Osteoblast (primary cell): ENCODE measurements around the gene SHLD1. TPM values are rescaled to one million over a fixed set of nuclear protein-coding genes. Genes with fewer than 3 reads are reported as not detected.
A peak's percentile ranks its signal among the peaks of the same experiment; 100 is the strongest.
"Not testable (repeated sequence)": the region's sequence is repeated elsewhere in the genome, so short reads cannot be mapped to it uniquely, and the experiment has no call there.

Experiments used
- DNase-seq: peaks from one replicate; pipeline ENCODE4 v3.0.0; 2011; ENCODE audit warnings: low spot score, mixed read lengths; ENCODE audit not compliant: insufficient read length; ENCODE audit errors: missing footprints
- H2AFZ ChIP-seq: 2 replicates; pipeline ENCODE4 v1.6.0; 2011; ENCODE audit warnings: mild to moderate bottlenecking, low read length
- H3K27ac ChIP-seq: 2 replicates; pipeline ENCODE4 v1.5.1; 2011; ENCODE audit warnings: mild to moderate bottlenecking, low read depth, low read length, moderate library complexity
- H3K27me3 ChIP-seq: 2 replicates; pipeline ENCODE4 v1.6.0; 2012; ENCODE audit warnings: mild to moderate bottlenecking, control low read depth, inconsistent platforms, low read length, moderate library complexity; ENCODE audit not compliant: insufficient read depth
- H3K36me3 ChIP-seq: 2 replicates; pipeline ENCODE4 v1.5.1; 2011; ENCODE audit warnings: mild to moderate bottlenecking, low read length, control low read depth, moderate library complexity; ENCODE audit not compliant: insufficient read depth
- H3K4me1 ChIP-seq: 2 replicates; pipeline ENCODE4 v1.5.1; 2011; ENCODE audit warnings: mild to moderate bottlenecking, low read length, control low read depth, moderate library complexity; ENCODE audit not compliant: insufficient read depth
- H3K4me2 ChIP-seq: 2 replicates; pipeline ENCODE4 v1.6.0; 2011; ENCODE audit warnings: mild to moderate bottlenecking, low read length; ENCODE audit not compliant: insufficient read depth
- H3K4me3 ChIP-seq: fragments of 200-600 bp; sonication (generic); 3 replicates; pipeline ENCODE4 v1.5.1; 2012; ENCODE audit warnings: mild to moderate bottlenecking, low read length, inconsistent platforms; ENCODE audit not compliant: insufficient read depth
- H3K79me2 ChIP-seq: 2 replicates; pipeline ENCODE4 v1.6.0; 2012; ENCODE audit warnings: mild to moderate bottlenecking, low read length, control low read depth, inconsistent platforms; ENCODE audit not compliant: insufficient read depth
- H3K9me3 ChIP-seq: 2 replicates; pipeline ENCODE4 v1.5.1; 2011; ENCODE audit warnings: low read depth, low read length, control low read depth
- H4K20me1 ChIP-seq: 2 replicates; pipeline ENCODE4 v1.6.0; 2012; ENCODE audit warnings: mild to moderate bottlenecking, low read length, control low read depth; ENCODE audit not compliant: insufficient read depth
- CTCF ChIP-seq: IDR thresholded peaks from 2 replicates; pipeline ENCODE4 v1.5.1; 2011; ENCODE audit warnings: mild to moderate bottlenecking, low read depth, low read length, moderate library complexity; ENCODE audit errors: extremely low read depth
- total RNA-seq: library from RNA; depleted of rRNA; stranded (reverse); fragments of >200 nt; gene quantifications from 2 replicates; pipeline ENCODE4 v1.2.3, GENCODE V29; 2012

The SHLD1 gene
- total RNA-seq, 1 donor: 1.4 TPM

- no peak for DNase-seq
- Histone ChIP-seq H4K20me1 (no peaks in the 10 kb centered on the region), H2AFZ (no peak overlapping the region), H3K4me2 (no peak overlapping the region), H3K4me1 (peaks cover 17% of the 10 kb centered on the region), H3K36me3 (no peaks in the 10 kb centered on the region), H3K9me3 (peaks cover 5% of the 10 kb centered on the region), H3K27ac (no peak overlapping the region), H3K27me3 (peaks cover 5% of the 10 kb centered on the region), H3K79me2 (no peaks in the 10 kb centered on the region), H3K4me3 (no peak overlapping the region)
- no peak for TF ChIP-seq CTCF
These were observed 33.2 kb upstream of the SHLD1 start for GRCh38 chr20:5716953-5717352.

- Histone ChIP-seq H3K9me3 (peaks cover 5% of the 10 kb centered on the region), H3K4me2 (no peak overlapping the region), H4K20me1 (no peaks in the 10 kb centered on the region), H3K27ac (no peak overlapping the region), H3K4me1 (peaks cover 17% of the 10 kb centered on the region), H3K27me3 (peaks cover 3% of the 10 kb centered on the region), H2AFZ (no peak overlapping the region), H3K79me2 (no peaks in the 10 kb centered on the region), H3K4me3 (no peak overlapping the region), H3K36me3 (no peaks in the 10 kb centered on the region)
- no peak for DNase-seq
- no peak for TF ChIP-seq CTCF
These were observed 31.2 kb upstream of the SHLD1 start for GRCh38 chr20:5718896-5719595.

- no peak overlapping the region for H2AFZ ChIP-seq
- H3K27ac ChIP-seq: peak overlapping the region; percentile 63
- H3K36me3 ChIP-seq: no peaks in the 10 kb centered on the region
- peaks cover 5% of the 10 kb centered on the region for H3K9me3 ChIP-seq
- peak overlapping the region; percentile 29 for H3K4me3 ChIP-seq
- H3K4me1 ChIP-seq: peaks cover 23% of the 10 kb centered on the region
- no peaks in the 10 kb centered on the region for H3K79me2 ChIP-seq
- no peak for DNase-seq
- peaks cover 3% of the 10 kb centered on the region for H3K27me3 ChIP-seq
- H4K20me1 ChIP-seq: no peaks in the 10 kb centered on the region
- no peak for TF ChIP-seq CTCF
- H3K4me2 ChIP-seq: peak overlapping the region; percentile 23
These were observed 30.3 kb upstream of the SHLD1 start for GRCh38 chr20:5719861-5720403.

GRCh38 chr20:5720696-5721095, 29.5 kb upstream of the SHLD1 start:
- H3K9me3 ChIP-seq: no peaks in the 10 kb centered on the region
- peak overlapping the region; percentile 23 for H3K4me2 ChIP-seq
- no peak for TF ChIP-seq CTCF
- H3K4me3 ChIP-seq: no peak overlapping the region
- no peak overlapping the region for H2AFZ ChIP-seq
- H3K79me2 ChIP-seq: no peaks in the 10 kb centered on the region
- H3K36me3 ChIP-seq: no peaks in the 10 kb centered on the region
- no peak for DNase-seq
- peak overlapping the region; percentile 63 for H3K27ac ChIP-seq
- peaks cover 25% of the 10 kb centered on the region for H3K4me1 ChIP-seq
- H3K27me3 ChIP-seq: no peaks in the 10 kb centered on the region
- H4K20me1 ChIP-seq: no peaks in the 10 kb centered on the region

- not testable (repeated sequence) for H3K9me3 ChIP-seq, DNase-seq, H3K36me3 ChIP-seq, H4K20me1 ChIP-seq, H3K79me2 ChIP-seq, H3K4me3 ChIP-seq, H3K27ac ChIP-seq, H2AFZ ChIP-seq, H3K27me3 ChIP-seq, H3K4me2 ChIP-seq
- peaks cover 25% of the 10 kb centered on the region for H3K4me1 ChIP-seq
These were observed 28.8 kb upstream of the SHLD1 start for GRCh38 chr20:5721356-5721755.
